Uterus (tissue), 4 donors: ENCODE results near the gene DKK2. TPM values are rescaled to one million over a fixed set of nuclear protein-coding genes. Genes with fewer than 3 reads are reported as not detected.

ENCODE experiments used
- DNase-seq, 2 donors: peaks; one replicate each; pipeline ENCODE4 v3.0.0-alpha.2; 2019 to 2020
- H3K27ac ChIP-seq, 2 donors: fragments of 200-600 bp; sonication (generic); 1 replicate in 1 of 2; 2 replicates in 1 of 2; pipeline ENCODE4 v1.5.1; 2016 to 2018
- H3K27me3 ChIP-seq, 2 donors: fragments of 200-600 bp; sonication (generic); one replicate each; pipeline ENCODE4 v1.5.1; 2018 to 2019; ENCODE audit warnings: control low read depth in 1 of 2
- H3K36me3 ChIP-seq, 2 donors: fragments of 200-600 bp; sonication (generic); one replicate each; pipeline ENCODE4 v1.5.1; 2019; ENCODE audit warnings: control low read depth in 1 of 2
- H3K4me1 ChIP-seq, 2 donors: fragments of 200-600 bp; sonication (generic); one replicate each; pipeline ENCODE4 v1.5.1; 2018 to 2019; ENCODE audit warnings: control low read depth in 1 of 2
- H3K4me3 ChIP-seq, 2 donors: fragments of 200-600 bp; sonication (generic); 1 replicate in 1 of 2; 2 replicates in 1 of 2; pipeline ENCODE4 v1.5.1; 2018 to 2019; ENCODE audit warnings: mild to moderate bottlenecking in 1 of 2
- H3K9me3 ChIP-seq, 2 donors: fragments of 200-600 bp; sonication (generic); one replicate each; pipeline ENCODE4 v1.5.1; 2019; ENCODE audit warnings: control low read depth in 1 of 2
- POLR2A ChIP-seq, 2 donors: fragments of 450-650 bp; IDR thresholded peaks; one replicate each; pipeline ENCODE4 v1.6.1; 2016; ENCODE audit warnings: antibody characterized with exemption in 2 of 2, mild to moderate bottlenecking in 1 of 2, moderate library complexity in 1 of 2
- intact Hi-C: fragments of 100-400 bp; cut with DNase I; formaldehyde crosslinking; loops from one replicate; pipeline ENCODE4 v1.15.1; 2023; ENCODE audit warnings: low total_unique reads
- total RNA-seq, 4 donors: library from RNA; depleted of rRNA in 3 of 4; stranded (reverse); fragments of >200 nt in 3 of 4; gene quantifications; one replicate each; pipeline versions ENCODE4 v1.1.0 to v1.2.4, GENCODE V29; 2014 to 2023
- TF ChIP-seq, protein P1 (sequence below), 4 experiments: fragments of 200-600 bp in 2 of 4; fragments of 450-650 bp in 2 of 4; sonication (generic) in 2 of 4; IDR thresholded peaks; one replicate each; pipeline ENCODE4 v1.5.1; 2016 to 2019; ENCODE audit warnings: antibody characterized with exemption in 4 of 4, mild to moderate bottlenecking in 2 of 4, moderate library complexity in 1 of 4
- donor health status: DM: yes; HTN: yes; CAD: no.

DKK2 gene
- total RNA-seq, 4 donors from 2014 or later: 1.5 to 25.0 TPM; not detected in 2

DNA sequence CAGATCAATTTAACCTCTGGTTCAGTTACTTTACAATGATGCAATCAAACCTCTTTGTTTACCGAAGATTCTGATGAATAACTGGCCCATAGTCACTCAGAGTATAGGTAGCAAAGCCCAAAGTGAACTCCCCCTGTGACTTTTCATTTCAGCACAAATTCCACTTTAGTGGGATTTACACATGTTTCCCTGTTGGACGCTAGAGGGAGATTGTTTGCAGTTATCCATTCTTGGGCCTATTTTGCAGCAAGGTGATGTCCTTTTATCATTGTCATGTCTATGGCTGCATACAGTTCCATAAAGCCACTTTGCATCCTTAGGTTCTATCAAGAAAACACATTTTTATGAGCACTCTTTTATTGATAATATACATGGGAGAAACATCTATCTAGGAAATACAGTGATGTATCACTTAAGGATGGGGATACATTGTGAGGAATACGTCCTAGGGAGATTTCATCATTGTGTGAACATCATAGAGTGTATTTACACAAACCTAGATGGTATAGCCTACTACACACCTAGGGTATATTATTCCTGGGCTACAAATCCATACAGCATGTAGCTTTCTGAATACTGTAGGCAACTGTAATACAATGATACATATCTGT lies 14.5 kb upstream of the DKK2 start:
- no peak for DNase-seq
- intact Hi-C loops: no loop called here

DNA sequence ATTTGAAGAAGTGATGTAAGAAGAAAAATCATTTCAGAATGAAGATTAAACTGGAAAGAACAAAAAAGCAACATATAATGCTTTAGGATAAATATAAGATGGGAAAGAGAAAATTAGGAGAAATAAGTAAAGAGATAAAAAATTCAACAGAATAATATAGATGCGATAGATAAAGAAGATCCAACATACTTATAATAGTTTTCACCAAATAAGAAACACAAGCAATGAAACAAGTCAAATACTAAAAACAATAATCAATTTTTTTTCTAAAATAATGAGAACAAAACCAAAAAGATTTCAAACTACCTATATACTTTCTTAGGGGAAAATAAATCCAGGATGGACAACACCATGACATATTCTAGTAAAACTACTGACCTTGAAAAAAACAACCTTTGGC lies 10.1 kb upstream of the DKK2 start:
- Histone ChIP-seq H3K27ac (no peak overlapping the region), H3K36me3 (no peaks in the 10 kb centered on the region), H3K27me3 (no peaks in the 10 kb centered on the region), H3K4me3 (no peak overlapping the region), H3K9me3 (peaks cover 0 to 6% of the 10 kb centered on the region in 2 donors), H3K4me1 (no peaks in the 10 kb centered on the region)
- TF ChIP-seq POLR2A (IDR thresholded peaks at IDR 0.05): no peak
- TF ChIP-seq, protein P1, sequence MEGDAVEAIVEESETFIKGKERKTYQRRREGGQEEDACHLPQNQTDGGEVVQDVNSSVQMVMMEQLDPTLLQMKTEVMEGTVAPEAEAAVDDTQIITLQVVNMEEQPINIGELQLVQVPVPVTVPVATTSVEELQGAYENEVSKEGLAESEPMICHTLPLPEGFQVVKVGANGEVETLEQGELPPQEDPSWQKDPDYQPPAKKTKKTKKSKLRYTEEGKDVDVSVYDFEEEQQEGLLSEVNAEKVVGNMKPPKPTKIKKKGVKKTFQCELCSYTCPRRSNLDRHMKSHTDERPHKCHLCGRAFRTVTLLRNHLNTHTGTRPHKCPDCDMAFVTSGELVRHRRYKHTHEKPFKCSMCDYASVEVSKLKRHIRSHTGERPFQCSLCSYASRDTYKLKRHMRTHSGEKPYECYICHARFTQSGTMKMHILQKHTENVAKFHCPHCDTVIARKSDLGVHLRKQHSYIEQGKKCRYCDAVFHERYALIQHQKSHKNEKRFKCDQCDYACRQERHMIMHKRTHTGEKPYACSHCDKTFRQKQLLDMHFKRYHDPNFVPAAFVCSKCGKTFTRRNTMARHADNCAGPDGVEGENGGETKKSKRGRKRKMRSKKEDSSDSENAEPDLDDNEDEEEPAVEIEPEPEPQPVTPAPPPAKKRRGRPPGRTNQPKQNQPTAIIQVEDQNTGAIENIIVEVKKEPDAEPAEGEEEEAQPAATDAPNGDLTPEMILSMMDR (IDR thresholded peaks at IDR 0.05): no peak
- no peak for DNase-seq
- intact Hi-C loops: no loop called here

More for the DNA sequence above, 14.5 kb upstream of the DKK2 start:
- Histone ChIP-seq H3K4me3 (no peak overlapping the region), H3K4me1 (no peaks in the 10 kb centered on the region), H3K27me3 (no peaks in the 10 kb centered on the region), H3K27ac (no peak overlapping the region), H3K36me3 (no peaks in the 10 kb centered on the region), H3K9me3 (peaks cover 0 to 6% of the 10 kb centered on the region in 2 donors)
- TF ChIP-seq POLR2A (IDR thresholded peaks at IDR 0.05): no peak
- TF ChIP-seq, protein P1 (IDR thresholded peaks at IDR 0.05): peak; percentile 7 to 38 (median 26)

DNA sequence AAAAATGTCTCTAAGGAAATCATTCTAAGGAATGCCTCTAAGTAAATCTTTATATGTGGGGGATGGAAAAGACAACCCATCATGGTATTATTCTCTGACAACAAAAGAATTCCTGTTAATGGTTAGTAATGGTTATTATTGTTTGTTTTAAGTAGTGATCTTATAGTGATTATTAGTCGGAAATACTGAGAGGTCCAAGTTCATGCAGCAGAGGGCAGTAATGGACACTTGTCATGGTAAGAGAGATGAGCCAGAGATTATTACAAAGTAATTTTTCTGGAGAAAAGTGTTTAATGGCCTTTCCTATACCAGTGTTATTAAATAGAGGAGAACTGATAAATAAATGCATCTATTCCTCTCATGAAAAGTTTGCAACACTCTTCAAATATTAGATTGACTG lies 8.1 kb upstream of the DKK2 start:
- TF ChIP-seq, protein P1 (IDR thresholded peaks at IDR 0.05): no peak
- TF ChIP-seq POLR2A (IDR thresholded peaks at IDR 0.05): no peak
- no peaks in the 10 kb centered on the region for H3K36me3 ChIP-seq
- H3K4me1 ChIP-seq: no peaks in the 10 kb centered on the region
- H3K27ac ChIP-seq: no peak overlapping the region
- H3K9me3 ChIP-seq: peaks cover 0 to 6% of the 10 kb centered on the region in 2 donors
- DNase-seq: no peak
- intact Hi-C loops: no loop called here
- H3K27me3 ChIP-seq: no peaks in the 10 kb centered on the region
- H3K4me3 ChIP-seq: no peak overlapping the region

DNA sequence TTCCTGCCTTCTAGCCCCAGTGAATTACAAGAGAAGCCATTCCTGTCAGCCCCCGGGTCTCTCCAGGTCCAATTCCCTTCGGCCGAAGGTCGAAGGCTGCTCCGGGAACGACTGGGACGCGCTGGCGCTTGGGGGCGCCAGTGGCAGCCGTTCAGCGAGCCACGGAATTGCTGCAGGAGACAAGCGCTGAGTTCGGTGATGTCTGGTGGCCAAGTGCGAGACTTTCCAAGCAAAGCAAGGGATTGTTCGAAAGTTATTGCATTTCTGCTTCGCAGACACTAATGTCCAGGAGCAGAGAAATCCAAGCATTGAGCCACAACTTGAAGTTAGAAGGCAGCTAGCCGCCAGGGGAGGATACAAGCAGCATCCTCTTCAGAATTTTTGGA lies 1.1 kb upstream of the DKK2 start:
- H3K27me3 ChIP-seq: peaks cover 0 to 21% of the 10 kb centered on the region in 2 donors
- no peaks in the 10 kb centered on the region for H3K4me1 ChIP-seq
- no peak overlapping the region for H3K4me3 ChIP-seq
- intact Hi-C loops: no loop called here
- no peak overlapping the region for H3K27ac ChIP-seq
- H3K36me3 ChIP-seq: no peaks in the 10 kb centered on the region
- DNase-seq: peak in 1 of 2 donors; percentile 35
- no peaks in the 10 kb centered on the region for H3K9me3 ChIP-seq
- TF ChIP-seq, protein P1 (IDR thresholded peaks at IDR 0.05): peak in 1 of 4 experiments; percentile 24
- TF ChIP-seq POLR2A (IDR thresholded peaks at IDR 0.05): no peak

DNA sequence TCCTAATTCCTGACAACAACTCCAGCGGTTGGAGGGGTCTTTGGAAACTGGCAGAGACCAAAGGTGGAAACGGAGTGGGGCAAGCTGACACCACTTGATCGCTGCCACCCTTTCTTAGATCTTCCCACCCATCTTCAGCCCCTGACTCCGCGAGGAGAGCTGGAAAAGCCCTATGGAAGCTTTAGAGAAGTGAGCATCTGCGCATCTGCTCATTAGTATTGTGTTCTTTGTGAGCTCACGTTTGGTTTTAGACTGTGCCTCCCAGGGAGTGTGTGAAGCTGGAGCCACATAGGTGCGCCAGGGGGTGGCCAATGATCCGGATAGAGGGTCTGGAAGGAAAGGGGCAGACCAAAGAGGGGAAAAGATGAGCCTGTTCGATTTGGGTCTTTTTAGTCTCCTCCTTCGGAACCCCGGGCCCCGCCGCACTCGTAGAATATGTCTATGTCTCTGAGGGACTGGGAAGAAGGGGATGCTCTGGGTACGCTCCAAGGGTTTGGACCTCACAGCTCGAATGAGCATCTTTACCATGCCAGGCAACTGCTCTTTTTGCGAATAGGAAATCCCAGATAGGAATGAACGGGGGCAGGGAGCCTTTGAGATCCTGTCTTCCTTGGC lies 578 bp upstream of the DKK2 start:
- intact Hi-C loops: no loop called here
- H3K27ac ChIP-seq: no peak overlapping the region
- H3K27me3 ChIP-seq: peaks cover 0 to 21% of the 10 kb centered on the region in 2 donors
- H3K4me3 ChIP-seq: peak overlapping the region; percentile 3 to 17
- H3K4me1 ChIP-seq: no peaks in the 10 kb centered on the region
- no peaks in the 10 kb centered on the region for H3K9me3 ChIP-seq
- no peaks in the 10 kb centered on the region for H3K36me3 ChIP-seq
- TF ChIP-seq, protein P1 (IDR thresholded peaks at IDR 0.05): no peak
- no peak for TF ChIP-seq POLR2A (IDR thresholded peaks at IDR 0.05)
- DNase-seq: peak in 1 of 2 donors; percentile 10
